LoVo (cell line): Measurements from ENCODE around the gene EIF4EBP3.
"Not testable (repeated sequence)": the region's sequence is repeated elsewhere in the genome, so short reads cannot be mapped to it uniquely, and the experiment has no call there.

Source experiments
- DNase-seq: peaks from one replicate; pipeline ENCODE4 v3.0.0-alpha.2; 2016; ENCODE audit warnings: low spot score

The EIF4EBP3 gene

GRCh38 chr5:140579188-140579747, 31.8 kb downstream of the EIF4EBP3 start:
- DNase-seq = not testable (repeated sequence)

GRCh38 chr5:140587495-140587894, 40.0 kb downstream of the EIF4EBP3 start:
- no peak for DNase-seq

DNA sequence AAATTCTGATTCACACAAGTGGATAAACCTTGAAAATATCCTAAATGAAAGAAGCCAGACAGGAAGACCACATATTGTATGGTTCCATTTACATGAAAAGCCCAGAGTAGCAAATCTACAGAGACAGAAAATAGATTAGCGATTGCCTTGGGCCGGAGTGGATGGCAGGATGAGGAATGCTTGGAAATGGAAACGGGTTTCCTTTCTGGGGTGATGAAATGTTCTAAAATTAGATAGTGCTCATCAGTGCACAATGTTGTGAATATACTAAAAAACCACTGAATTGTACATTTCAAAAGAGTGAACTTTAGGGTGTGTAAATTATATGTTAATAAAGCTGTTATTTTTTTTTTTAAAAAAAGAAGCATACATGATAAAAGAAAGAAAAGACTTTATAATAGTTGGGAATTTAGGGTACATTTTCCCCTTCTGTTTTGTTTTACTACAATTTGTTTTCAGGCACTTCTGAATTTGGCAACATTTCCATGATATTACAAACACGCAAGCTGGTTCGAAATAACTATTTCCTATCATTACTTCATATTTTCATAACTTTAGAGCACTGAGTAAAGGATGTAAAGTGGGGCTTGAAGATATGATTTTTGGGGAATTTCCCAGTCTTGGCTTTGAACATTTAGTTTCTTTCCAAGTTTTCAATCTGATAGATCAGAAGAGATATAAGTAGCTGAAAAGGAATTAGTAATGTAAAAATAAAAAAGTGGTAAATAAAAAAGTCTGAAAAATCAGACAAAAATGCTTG, 41.0 kb downstream of the EIF4EBP3 start:
- DNase-seq = no peak

- DNase-seq = no peak
Observed at GRCh38 chr5:140590861-140591260, 43.4 kb downstream of the EIF4EBP3 start.

DNA sequence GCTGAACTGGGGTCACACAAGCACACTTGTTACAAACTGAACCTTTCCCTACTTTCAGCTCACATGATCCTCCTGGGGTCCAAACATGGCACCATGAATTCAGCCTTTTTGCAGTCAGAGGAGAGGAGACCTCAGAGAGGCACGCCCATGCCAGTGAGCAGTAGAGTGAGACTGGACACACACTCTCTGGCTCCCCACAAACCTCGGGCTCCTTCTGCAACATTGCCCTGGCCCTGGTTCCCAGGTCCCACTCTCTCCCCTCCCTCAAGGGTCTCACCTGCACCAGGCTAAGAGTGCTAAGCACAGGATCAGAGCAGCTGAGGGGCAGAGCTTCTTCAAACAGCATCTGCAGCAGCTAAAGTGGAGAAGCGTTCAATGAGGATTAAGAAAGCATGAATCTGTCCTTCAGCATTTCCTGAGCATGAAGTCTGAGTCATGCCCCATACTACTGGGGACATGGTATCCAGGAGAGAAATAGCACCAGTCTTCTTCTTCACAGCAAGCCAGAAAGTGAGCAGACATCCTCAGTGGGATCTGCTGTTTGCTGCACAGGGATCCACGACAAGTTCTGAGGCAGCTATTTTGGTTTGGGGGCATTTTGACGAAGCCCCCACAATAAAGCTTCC, 44.4 kb downstream of the EIF4EBP3 start:
- DNase-seq = no peak

DNA sequence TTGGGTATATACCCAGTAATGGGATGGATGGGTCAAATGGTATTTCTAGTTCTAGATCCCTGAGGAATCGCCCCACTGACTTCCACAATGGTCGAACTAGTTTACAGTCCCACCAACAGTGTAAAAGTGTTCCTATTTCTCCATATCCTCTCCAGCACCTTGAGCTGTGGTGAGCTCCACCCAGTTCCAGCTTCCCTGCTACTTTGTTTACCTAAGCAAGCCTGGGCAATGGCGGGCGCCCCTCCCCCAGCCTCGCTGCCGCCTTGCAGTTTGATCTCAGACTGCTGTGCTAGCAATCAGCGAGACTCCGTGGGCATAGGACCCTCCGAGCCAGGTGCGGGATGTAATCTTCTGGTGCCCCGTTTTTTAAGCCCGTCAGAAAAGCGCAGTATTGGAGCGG, 45.6 kb downstream of the EIF4EBP3 start:
- peak; percentile 41 for DNase-seq

GRCh38 chr5:140594169-140594568, 46.7 kb downstream of the EIF4EBP3 start:
- no peak for DNase-seq

DNA sequence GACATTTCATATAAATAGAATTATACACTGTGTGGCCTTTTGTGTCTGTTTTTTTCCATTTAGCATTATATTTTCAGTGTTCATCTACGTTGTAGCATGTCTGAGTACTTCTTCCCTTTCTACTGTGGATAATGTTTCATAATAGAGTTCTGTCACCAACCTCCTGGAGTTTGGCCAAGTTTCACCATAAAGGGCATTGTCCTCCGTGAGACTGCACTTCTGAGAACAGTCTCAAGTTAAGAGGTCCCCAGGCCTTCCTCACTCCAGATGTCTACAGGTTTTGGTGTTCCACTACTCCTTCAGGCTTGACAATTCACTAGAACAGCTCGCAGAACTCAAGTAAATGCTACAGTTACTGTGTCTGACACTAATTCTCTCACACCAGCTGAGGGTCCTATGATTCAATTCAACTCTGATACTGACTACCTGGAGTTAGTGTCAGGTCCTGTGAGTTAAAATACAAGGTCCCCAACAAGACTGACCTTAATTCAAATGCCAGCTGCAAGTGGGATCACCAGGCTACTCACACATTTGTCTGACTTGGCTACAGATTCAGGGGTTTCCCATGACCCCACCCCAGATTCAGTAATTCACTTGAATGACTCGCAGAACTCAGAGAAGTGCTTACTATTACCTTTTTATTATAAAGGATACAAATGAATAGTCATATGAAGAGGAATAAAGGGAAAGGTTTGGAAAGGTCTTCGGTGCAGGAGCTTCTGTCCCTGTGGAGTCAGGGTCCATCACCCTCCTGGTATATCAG, 48.3 kb downstream of the EIF4EBP3 start:
- no peak for DNase-seq

DNA sequence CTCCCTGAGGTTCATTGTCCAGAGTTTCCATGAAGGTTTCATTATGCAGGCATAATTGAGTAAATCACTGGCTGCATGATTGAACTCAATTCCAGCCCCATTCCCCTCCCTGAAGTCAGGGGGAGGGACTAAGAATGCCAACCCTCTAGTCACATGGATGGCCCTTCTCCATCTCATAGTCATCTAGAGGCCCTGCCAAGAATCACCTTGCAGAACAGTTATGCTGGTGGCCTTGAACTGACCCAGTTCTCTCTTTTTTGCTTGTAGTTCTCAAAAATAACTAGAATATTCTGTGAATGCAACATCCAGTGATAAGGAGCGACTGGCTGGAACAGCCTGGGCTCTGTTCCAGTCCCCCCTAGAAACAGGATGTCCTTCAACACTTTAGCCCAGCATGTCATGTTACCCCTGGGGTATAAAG, 48.9 kb downstream of the EIF4EBP3 start:
- no peak for DNase-seq

- DNase-seq = no peak
Observed at GRCh38 chr5:140598836-140599235, 51.4 kb downstream of the EIF4EBP3 start.
